ENCODE measurements around the gene HOXD8.

HOXD8 gene

GRCh38 chr2:176175709-176176607, 46.5 kb downstream of the HOXD8 start:
- no peak for DNase-seq

GRCh38 chr2:176177580-176178037, 48.1 kb downstream of the HOXD8 start:
- no peak for DNase-seq

DNA sequence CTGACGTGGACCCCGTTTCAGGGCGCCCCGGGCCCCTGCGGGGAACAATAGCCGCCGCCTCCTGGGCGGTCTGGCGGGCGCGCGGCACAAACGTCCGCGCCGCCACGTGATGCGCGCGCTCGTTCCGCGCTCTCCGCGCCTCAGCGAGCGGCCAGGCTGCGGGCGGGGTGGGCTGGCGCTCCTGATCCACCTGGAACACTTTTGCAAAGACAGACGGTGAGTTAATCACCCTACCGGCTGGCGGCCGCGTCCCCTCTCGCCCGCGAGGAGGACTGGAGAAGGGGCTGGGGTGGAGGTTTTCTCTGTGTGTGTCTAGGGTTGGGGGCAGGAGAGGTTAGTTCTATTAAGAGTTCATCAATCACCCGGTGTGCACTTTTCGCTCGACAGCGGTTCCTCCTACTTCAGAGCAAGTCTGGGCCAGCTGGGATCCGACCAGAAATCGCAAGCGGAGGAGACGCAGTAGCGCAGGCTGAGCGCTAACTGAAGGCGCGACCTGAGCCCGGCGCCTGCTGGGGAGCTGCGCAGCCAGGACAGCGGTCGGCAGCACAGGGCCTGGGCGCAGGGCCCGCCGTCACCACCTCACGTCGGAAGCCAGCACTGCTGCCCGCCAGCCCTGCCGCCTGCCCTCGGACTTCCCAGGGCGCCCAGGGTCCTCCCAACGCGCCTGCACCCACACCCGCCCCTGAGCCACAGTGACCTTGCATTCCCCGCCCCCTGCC, 48.7 kb downstream of the HOXD8 start:
- no peak for DNase-seq

DNA sequence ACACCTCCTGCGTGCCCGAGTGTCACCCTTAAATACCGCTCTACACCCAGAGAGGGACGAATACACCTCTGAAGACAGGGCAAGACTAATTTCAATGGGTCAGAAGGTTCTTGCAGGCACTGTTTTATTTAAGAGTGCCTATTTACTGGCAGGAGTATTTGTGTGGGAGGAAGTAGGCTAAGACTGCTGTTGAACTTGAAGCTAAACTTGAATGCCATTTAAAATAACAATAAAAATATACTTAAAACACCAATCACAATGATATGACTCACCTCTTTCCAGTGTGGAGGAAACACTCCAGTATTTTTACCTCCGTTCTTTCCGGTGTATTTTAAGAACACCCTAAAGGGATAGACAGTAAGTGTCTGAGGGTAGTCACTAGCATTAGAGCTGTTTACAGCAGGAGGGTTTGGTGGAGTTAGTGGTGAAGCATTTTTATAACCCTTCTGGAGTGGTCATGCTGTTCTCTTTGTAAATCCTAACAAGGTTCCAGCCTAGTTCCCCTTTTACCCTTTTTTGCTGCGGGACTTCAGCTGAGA, 49.3 kb downstream of the HOXD8 start:
- DNase-seq: no peak

DNA sequence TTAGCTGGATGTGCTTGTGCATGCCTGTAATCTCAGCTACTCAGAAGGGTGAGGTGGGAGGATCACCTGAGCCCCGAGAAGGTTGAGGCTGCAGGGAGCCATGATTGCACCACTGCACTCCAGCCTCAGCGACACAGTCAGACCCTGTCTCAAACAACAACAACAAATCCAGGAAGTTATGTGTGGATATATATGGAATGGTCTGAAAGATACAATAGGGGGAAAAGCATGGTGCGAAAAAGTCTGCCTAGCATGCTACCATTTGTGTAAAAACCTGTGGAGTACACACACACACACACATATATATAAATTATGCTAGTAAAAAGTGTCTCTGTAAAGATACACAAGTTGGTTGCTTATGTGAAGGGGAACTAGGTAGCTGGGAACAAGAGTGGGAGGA, 52.0 kb downstream of the HOXD8 start:
- DNase-seq: no peak

All from AML-193 (cell line).